Left hindlimb (tissue), 1 donor: Measurements from ENCODE around the gene C16orf54.
A peak's percentile ranks its signal among the peaks of the same experiment; 100 is the strongest.
"Not testable (repeated sequence)": the region's sequence is repeated elsewhere in the genome, so short reads cannot be mapped to it uniquely, and the experiment has no call there.

Experiments
- DNase-seq: peaks from one replicate; pipeline ENCODE4 v3.0.0-alpha.2; 2018

The C16orf54 gene

GRCh38 chr16:29738514-29738913 lies 7.3 kb downstream of the C16orf54 start:
- no peak for DNase-seq

GRCh38 chr16:29737713-29738112 lies 8.1 kb downstream of the C16orf54 start:
- no peak for DNase-seq

GRCh38 chr16:29736764-29737163 lies 9.0 kb downstream of the C16orf54 start:
- no peak for DNase-seq

GRCh38 chr16:29736112-29736511 lies 9.7 kb downstream of the C16orf54 start:
- DNase-seq, result no peak

GRCh38 chr16:29734786-29735185 lies 11.0 kb downstream of the C16orf54 start:
- no peak for DNase-seq

- not testable (repeated sequence) for DNase-seq
Measured at GRCh38 chr16:29731768-29732601, 13.8 kb downstream of the C16orf54 start.

- no peak for DNase-seq
Measured at GRCh38 chr16:29730649-29731048, 15.1 kb downstream of the C16orf54 start.

- DNase-seq, result no peak
Measured at GRCh38 chr16:29729116-29729521, 16.7 kb downstream of the C16orf54 start.

GRCh38 chr16:29727452-29727851 lies 18.3 kb downstream of the C16orf54 start:
- DNase-seq, result no peak

- no peak for DNase-seq
Measured at GRCh38 chr16:29726845-29727377, 18.9 kb downstream of the C16orf54 start.

- peak; percentile 64 for DNase-seq
Measured at GRCh38 chr16:29721167-29721879, 24.5 kb downstream of the C16orf54 start.

- DNase-seq, result no peak
Measured at GRCh38 chr16:29720703-29721102, 25.1 kb downstream of the C16orf54 start.

GRCh38 chr16:29719063-29719462 lies 26.7 kb downstream of the C16orf54 start:
- DNase-seq, result no peak

- DNase-seq, result no peak
Measured at GRCh38 chr16:29717113-29717512, 28.7 kb downstream of the C16orf54 start.

GRCh38 chr16:29714972-29715371 lies 30.8 kb downstream of the C16orf54 start:
- no peak for DNase-seq

GRCh38 chr16:29714396-29714795 lies 31.4 kb downstream of the C16orf54 start:
- DNase-seq, result no peak

GRCh38 chr16:29712809-29713208 lies 33.0 kb downstream of the C16orf54 start:
- no peak for DNase-seq

GRCh38 chr16:29710227-29711219 lies 35.3 kb downstream of the C16orf54 start:
- DNase-seq, result peak; percentile 29

GRCh38 chr16:29709657-29710056 lies 36.1 kb downstream of the C16orf54 start:
- not testable (repeated sequence) for DNase-seq

- no peak for DNase-seq
Measured at GRCh38 chr16:29708917-29709600, 36.7 kb downstream of the C16orf54 start.

GRCh38 chr16:29707160-29707559 lies 38.6 kb downstream of the C16orf54 start:
- not testable (repeated sequence) for DNase-seq

GRCh38 chr16:29705030-29705429 lies 40.8 kb downstream of the C16orf54 start:
- no peak for DNase-seq
